ENCODE measurements around the gene HERPUD1.
"Not testable (repeated sequence)": the region's sequence is repeated elsewhere in the genome, so short reads cannot be mapped to it uniquely, and the experiment has no call there.

The HERPUD1 gene

DNA sequence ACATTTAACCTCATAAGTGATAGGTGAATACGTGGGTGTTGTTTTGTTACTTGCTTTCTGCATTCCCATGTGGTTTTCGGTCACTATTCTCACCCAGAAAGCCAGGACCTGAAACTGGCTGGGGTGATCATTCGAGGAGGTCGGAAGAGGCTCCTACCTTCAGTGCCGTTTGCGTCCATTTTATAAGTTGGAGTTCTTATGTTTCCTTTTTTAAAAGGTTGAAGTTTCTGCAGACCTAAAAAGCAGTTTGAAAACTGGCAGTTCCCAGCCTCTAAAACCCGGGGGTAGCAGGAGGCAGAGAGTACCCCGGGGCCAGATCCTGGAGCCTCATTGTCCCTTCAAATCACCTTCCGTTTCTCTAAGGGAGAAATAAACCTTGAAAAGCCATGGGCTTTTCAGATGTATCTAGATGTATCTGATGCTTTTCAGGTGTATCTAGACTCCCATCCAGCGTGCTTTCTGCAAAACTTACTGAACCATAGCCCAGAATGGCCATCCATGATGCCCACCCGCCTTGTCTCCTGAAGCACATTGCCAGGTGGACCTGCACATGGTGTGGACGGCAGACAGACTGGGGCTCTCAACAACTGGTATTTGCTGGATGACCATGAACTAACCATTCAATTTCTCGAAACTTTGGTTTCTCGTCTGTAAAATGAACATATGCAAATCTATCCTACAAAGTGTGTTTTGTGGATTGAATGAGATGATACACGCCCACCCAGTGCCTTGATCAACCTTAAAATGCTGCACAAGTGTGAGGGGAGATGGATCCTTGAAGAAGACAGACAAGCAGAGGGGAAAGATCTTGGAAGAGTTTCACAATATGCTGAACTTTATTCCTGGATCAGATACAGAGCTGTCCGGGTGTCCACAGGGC is 58.7 kb downstream of the HERPUD1 start:
- TF ChIP-seq, protein P1, sequence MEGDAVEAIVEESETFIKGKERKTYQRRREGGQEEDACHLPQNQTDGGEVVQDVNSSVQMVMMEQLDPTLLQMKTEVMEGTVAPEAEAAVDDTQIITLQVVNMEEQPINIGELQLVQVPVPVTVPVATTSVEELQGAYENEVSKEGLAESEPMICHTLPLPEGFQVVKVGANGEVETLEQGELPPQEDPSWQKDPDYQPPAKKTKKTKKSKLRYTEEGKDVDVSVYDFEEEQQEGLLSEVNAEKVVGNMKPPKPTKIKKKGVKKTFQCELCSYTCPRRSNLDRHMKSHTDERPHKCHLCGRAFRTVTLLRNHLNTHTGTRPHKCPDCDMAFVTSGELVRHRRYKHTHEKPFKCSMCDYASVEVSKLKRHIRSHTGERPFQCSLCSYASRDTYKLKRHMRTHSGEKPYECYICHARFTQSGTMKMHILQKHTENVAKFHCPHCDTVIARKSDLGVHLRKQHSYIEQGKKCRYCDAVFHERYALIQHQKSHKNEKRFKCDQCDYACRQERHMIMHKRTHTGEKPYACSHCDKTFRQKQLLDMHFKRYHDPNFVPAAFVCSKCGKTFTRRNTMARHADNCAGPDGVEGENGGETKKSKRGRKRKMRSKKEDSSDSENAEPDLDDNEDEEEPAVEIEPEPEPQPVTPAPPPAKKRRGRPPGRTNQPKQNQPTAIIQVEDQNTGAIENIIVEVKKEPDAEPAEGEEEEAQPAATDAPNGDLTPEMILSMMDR (conservative IDR thresholded peaks at IDR 0.05), result no peak

DNA sequence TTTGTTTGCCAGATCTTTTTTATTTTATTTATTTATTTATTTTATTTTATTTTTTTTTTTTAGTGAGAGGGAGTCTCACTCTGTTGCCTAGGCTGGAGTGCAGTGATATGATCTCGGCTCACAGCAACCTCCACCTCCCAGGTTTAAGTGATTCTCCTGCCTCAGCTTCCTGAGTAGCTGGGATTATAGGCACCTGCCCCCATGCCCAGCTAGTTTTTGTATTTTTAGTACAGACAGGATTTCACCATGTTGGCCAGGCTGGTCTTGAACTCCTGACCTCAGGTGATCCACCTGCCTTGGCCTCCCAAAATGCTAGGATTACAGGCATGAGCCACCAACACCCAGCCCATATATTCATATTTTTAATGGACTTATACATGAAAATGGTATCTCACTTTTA is 60.5 kb downstream of the HERPUD1 start:
- not testable (repeated sequence) for H3K27ac ChIP-seq

More for the DNA sequence above, 58.7 kb downstream of the HERPUD1 start:
- H3K27ac ChIP-seq, result no peak overlapping the region

DNA sequence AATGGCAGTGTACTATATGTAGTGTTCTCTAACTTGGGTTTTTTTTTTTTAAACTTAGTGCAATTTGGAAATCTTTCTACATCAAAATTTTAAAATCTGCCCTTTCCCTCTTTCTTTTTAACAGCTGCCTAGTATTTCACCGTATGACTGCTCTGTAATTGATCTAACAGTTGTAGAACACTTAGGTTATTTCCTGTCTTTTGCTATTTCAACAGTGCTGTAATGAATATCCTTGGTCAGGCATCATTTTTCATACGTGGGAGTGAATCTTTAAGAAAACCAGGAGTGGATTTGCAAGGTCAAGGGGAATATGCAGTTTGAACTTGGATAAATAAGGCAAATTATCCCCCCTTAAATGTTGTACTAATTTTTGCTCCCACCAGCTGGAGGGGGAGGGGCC is 61.3 kb downstream of the HERPUD1 start:
- TF ChIP-seq, protein P1 (conservative IDR thresholded peaks at IDR 0.05), result no peak
- H3K27ac ChIP-seq, result no peak overlapping the region

DNA sequence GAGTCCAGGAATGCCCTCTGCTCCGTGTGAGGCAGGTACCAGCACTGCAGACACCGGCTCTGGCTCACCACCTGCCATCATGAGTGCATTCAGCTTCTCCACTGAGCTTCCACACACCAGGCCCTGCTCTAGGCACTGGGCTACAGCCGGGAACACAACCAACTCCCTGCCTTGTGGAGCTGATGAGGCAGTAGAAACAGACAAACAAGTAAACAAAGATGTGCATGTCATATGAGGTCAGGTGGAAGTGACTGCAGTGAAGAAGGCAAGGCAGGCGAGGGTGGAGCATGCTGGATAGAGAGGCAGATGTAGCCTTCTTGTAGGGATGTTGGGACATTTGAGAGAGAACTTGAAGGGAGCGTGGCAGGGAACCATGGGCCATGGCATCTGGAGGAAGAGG is 62.4 kb downstream of the HERPUD1 start:
- H3K27ac ChIP-seq, result no peak overlapping the region
- TF ChIP-seq, protein P1 (conservative IDR thresholded peaks at IDR 0.05), result no peak
